Peyer's patch (tissue), 4 donors: ENCODE measurements around the gene SUSD4.

Experiments used
- POLR2A ChIP-seq, 2 donors: fragments of 450-650 bp; IDR thresholded peaks; one replicate each; pipeline ENCODE4 v1.5.1; 2017; ENCODE audit warnings: antibody characterized with exemption in 2 of 2, mild to moderate bottlenecking in 2 of 2, moderate library complexity in 2 of 2
- TF ChIP-seq, protein P1 (sequence below), 6 experiments: fragments of 450-650 bp in 4 of 6; fragments of 200-600 bp in 2 of 6; sonication (generic) in 1 of 6; IDR thresholded peaks; one replicate each; pipeline ENCODE4 v1.5.1; 2017 to 2019; ENCODE audit warnings: antibody characterized with exemption in 6 of 6, mild to moderate bottlenecking in 3 of 6, moderate library complexity in 1 of 6

- TF ChIP-seq, protein P1, sequence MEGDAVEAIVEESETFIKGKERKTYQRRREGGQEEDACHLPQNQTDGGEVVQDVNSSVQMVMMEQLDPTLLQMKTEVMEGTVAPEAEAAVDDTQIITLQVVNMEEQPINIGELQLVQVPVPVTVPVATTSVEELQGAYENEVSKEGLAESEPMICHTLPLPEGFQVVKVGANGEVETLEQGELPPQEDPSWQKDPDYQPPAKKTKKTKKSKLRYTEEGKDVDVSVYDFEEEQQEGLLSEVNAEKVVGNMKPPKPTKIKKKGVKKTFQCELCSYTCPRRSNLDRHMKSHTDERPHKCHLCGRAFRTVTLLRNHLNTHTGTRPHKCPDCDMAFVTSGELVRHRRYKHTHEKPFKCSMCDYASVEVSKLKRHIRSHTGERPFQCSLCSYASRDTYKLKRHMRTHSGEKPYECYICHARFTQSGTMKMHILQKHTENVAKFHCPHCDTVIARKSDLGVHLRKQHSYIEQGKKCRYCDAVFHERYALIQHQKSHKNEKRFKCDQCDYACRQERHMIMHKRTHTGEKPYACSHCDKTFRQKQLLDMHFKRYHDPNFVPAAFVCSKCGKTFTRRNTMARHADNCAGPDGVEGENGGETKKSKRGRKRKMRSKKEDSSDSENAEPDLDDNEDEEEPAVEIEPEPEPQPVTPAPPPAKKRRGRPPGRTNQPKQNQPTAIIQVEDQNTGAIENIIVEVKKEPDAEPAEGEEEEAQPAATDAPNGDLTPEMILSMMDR (IDR thresholded peaks at IDR 0.05): no peak
- no peak for TF ChIP-seq POLR2A (IDR thresholded peaks at IDR 0.05)
These were observed 165.4 kb downstream of the SUSD4 start for GRCh38 chr1:223198628-223198965.
